Prostate gland (tissue), 2 donors: ENCODE measurements around the gene TTN. TPM values are rescaled to one million over a fixed set of nuclear protein-coding genes. Genes with fewer than 3 reads are reported as not detected.

Experiments used
- DNase-seq: peaks from one replicate; pipeline ENCODE4 v3.0.0-alpha.2; 2019; ENCODE audit warnings: low spot score
- H3K27ac ChIP-seq, 2 donors: fragments of 200-600 bp; sonication (generic); 2 replicates each; pipeline ENCODE4 v1.5.1; 2017 to 2019
- H3K27me3 ChIP-seq: fragments of 200-600 bp; sonication (generic); replicated peaks from 2 replicates; pipeline ENCODE4 v1.5.1; 2019; ENCODE audit not compliant: insufficient read depth
- H3K36me3 ChIP-seq, 2 donors: fragments of 200-600 bp; sonication (generic); 1 replicate in 1 of 2; 2 replicates in 1 of 2; pipeline versions ENCODE4 v1.5.1 to v1.8.1; 2017 to 2019
- H3K4me1 ChIP-seq: fragments of 200-600 bp; sonication (generic); replicated peaks from 2 replicates; pipeline ENCODE4 v1.5.1; 2019
- H3K4me3 ChIP-seq, 2 donors: fragments of 200-600 bp; sonication (generic); 2 replicates each; pipeline ENCODE4 v1.5.1; 2017 to 2019
- H3K9me3 ChIP-seq: fragments of 200-600 bp; sonication (generic); 2 replicates; pipeline ENCODE4 v1.5.1; 2017
- CTCF ChIP-seq, 4 experiments: fragments of 200-600 bp in 2 of 4; fragments of 450-650 bp in 2 of 4; sonication (generic) in 2 of 4; IDR thresholded peaks; 1 replicate in 3 of 4; 2 replicates in 1 of 4; pipeline ENCODE4 v1.5.1; 2016 to 2019; ENCODE audit warnings: antibody characterized with exemption in 4 of 4, mild to moderate bottlenecking in 2 of 4, moderate library complexity in 2 of 4
- POLR2A ChIP-seq: fragments of 450-650 bp; IDR thresholded peaks from one replicate; pipeline ENCODE4 v1.6.1; 2016; ENCODE audit warnings: antibody characterized with exemption, mild to moderate bottlenecking
- POLR2AphosphoS5 ChIP-seq: sonication (generic); formaldehyde crosslinking; IDR thresholded peaks from one replicate; pipeline ENCODE4 v1.6.1; 2017; ENCODE audit warnings: antibody characterized with exemption
- WGBS: methylation state at CpG from one replicate; pipeline ENCODE4 v1.1.5; 2018; 5-methylcytosine and 5-hydroxymethylcytosine counted together
- intact Hi-C: fragments of 100-400 bp; cut with DNase I; formaldehyde crosslinking; loops from one replicate; pipeline ENCODE4 v1.14.2; 2022
- total RNA-seq, 2 donors: library from RNA; depleted of rRNA; stranded (reverse); fragments of >200 nt; gene quantifications; one replicate each; pipeline ENCODE4 v1.1.0, GENCODE V29; 2016

Gene TTN
- total RNA-seq, 2 donors from 2014 or later, result 10.3 to 36.8 TPM

DNA sequence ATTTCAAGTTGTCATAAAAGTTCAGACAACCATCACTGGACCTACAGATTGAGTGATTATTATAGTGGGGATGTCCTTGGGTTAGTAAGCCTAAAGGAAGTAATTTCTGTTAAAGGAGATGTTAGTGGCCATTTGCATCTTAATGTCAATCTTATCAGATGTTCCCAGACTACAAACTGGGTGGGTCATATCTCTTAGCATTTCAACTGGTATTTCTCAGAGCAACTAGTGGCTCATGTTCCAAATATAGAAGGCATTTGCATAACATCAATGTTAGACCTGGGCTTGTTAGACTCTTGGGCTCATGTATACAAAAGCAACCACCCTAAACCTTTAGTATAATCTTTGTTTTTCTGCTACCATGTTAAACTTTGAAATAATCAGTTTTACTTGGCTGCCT lies 309.1 kb downstream of the TTN start:
- H3K9me3 ChIP-seq, result no peaks in the 10 kb centered on the region
- intact Hi-C loops, result no loop called here
- TF ChIP-seq POLR2AphosphoS5 (no peak), POLR2A (no peak), CTCF (IDR thresholded peaks at IDR 0.05) (no peak)
- peaks cover 0 to 9% of the 10 kb centered on the region in 2 donors for H3K36me3 ChIP-seq
- DNase-seq, result no peak
- no peaks in the 10 kb centered on the region for H3K4me1 ChIP-seq
- no peaks in the 10 kb centered on the region for H3K27me3 ChIP-seq
- H3K4me3 ChIP-seq, result no peak overlapping the region
- H3K27ac ChIP-seq, result no peak overlapping the region

DNA sequence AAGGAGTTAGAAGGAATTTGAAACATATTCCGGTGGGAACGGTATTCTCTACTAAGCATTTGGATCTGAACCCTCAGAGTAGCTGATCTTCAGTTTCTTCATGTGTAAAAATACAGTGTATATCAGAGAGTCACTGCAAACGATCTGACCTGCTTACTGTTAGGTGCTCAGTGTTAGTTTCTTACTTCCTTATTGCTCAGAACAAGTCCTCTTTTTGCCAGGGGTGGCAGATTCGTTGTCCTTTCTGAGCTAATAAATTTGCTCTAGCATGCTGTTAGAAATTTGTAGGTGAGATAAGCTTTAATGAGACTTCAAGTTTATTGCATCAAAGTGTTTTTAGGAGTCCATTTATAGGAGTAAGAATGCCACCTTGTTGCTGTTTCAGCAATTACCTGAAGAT lies 311.2 kb downstream of the TTN start:
- peaks cover 0 to 6% of the 10 kb centered on the region in 2 donors for H3K36me3 ChIP-seq
- WGBS, result 63% methylated on average over 4 of the region's 4 CpGs
- DNase-seq, result no peak

GRCh38 chr2:178491612-178492011 lies 315.6 kb downstream of the TTN start:
- intact Hi-C loops, result no loop called here
- TF ChIP-seq POLR2AphosphoS5 (no peak), POLR2A (no peak), CTCF (IDR thresholded peaks at IDR 0.05) (no peak)
- Histone ChIP-seq H3K36me3 (no peaks in the 10 kb centered on the region), H3K27ac (no peak overlapping the region), H3K27me3 (no peaks in the 10 kb centered on the region), H3K4me3 (no peak overlapping the region), H3K9me3 (no peaks in the 10 kb centered on the region), H3K4me1 (no peaks in the 10 kb centered on the region)
- WGBS, result 93% methylated on average over 6 of the region's 6 CpGs
- DNase-seq, result no peak

More for the DNA sequence above, 311.2 kb downstream of the TTN start:
- no peaks in the 10 kb centered on the region for H3K27me3 ChIP-seq
- intact Hi-C loops, result no loop called here
- H3K27ac ChIP-seq, result no peak overlapping the region
- TF ChIP-seq POLR2A, result no peak
- TF ChIP-seq CTCF (IDR thresholded peaks at IDR 0.05), result no peak
- no peak for TF ChIP-seq POLR2AphosphoS5
- no peaks in the 10 kb centered on the region for H3K4me1 ChIP-seq
- H3K4me3 ChIP-seq, result no peak overlapping the region
- H3K9me3 ChIP-seq, result no peaks in the 10 kb centered on the region

- peaks cover 2% of the 10 kb centered on the region for H3K4me1 ChIP-seq
- H3K9me3 ChIP-seq, result no peaks in the 10 kb centered on the region
- TF ChIP-seq POLR2AphosphoS5, result no peak
- no peak for TF ChIP-seq CTCF (IDR thresholded peaks at IDR 0.05)
- no peak for TF ChIP-seq POLR2A
- no peak overlapping the region for H3K4me3 ChIP-seq
- WGBS, result 68% methylated on average over 3 of the region's 3 CpGs
- intact Hi-C loops, result no loop called here
- H3K27me3 ChIP-seq, result no peaks in the 10 kb centered on the region
- no peak overlapping the region for H3K27ac ChIP-seq
- no peak for DNase-seq
- H3K36me3 ChIP-seq, result no peaks in the 10 kb centered on the region
Observed at GRCh38 chr2:178485356-178485755, 321.9 kb downstream of the TTN start.

DNA sequence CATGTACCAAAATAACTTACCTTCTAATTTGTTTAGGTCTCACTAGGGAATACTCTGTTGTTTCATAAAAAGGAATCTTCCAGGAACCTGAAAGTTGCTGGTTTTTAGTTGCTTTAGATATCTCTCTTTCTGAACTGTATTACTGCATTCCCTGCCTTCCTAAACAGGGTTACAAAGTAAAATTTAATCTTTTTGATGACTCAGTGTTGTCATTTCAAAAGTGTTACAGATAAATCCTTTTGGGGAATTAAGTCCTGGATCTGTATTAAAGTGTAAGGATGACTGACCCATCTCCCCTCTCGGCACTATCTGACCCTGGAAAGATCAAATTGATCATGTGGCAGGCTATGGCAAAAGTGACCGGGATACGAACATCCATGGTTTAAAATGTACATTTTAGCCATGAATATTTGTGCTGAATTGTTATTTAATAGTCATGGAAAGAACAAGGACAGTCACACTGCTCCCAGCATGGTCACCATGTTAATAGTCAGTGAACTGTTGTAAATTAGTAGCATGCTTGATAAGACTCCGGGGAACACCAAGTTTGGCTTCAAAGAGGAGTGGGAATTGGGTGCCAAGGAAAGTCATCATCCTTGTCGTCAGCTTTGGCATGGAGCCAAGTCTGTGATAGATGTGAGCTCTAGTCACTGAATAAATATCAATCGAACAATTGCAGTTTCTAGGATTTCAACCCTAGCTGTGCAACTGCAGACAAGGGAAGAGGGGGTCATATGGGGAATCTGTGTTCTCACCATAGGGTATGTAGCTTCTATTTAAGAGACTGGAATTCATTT lies 322.8 kb downstream of the TTN start:
- Histone ChIP-seq H3K27me3 (no peaks in the 10 kb centered on the region), H3K4me1 (peaks cover 6% of the 10 kb centered on the region), H3K4me3 (no peak overlapping the region), H3K27ac (no peak overlapping the region), H3K9me3 (no peaks in the 10 kb centered on the region), H3K36me3 (no peaks in the 10 kb centered on the region)
- WGBS, result 46% methylated on average over 6 of the region's 6 CpGs
- intact Hi-C loops, result no loop called here
- TF ChIP-seq POLR2A (no peak), CTCF (IDR thresholded peaks at IDR 0.05) (no peak), POLR2AphosphoS5 (no peak)
- no peak for DNase-seq
